HG02973 (cell line): ENCODE measurements around the gene EIPR1.
"Not testable (repeated sequence)": the region's sequence is repeated elsewhere in the genome, so short reads cannot be mapped to it uniquely, and the experiment has no call there.

ENCODE experiments used
- ATAC-seq: cut with Tn5 transposase; IDR thresholded peaks from one replicate; pipeline ENCODE4 v1.9.1; 2021; ENCODE audit warnings: moderate library complexity; ENCODE audit not compliant: unreplicated experiment

EIPR1 gene

GRCh38 chr2:3403587-3404334, 26.1 kb upstream of the EIPR1 start:
- peak; percentile 99 for ATAC-seq

- no peak for ATAC-seq
Observed at GRCh38 chr2:3399829-3400228, 22.2 kb upstream of the EIPR1 start.

- no peak for ATAC-seq
Observed at GRCh38 chr2:3399381-3399780, 21.8 kb upstream of the EIPR1 start.

- no peak for ATAC-seq
Observed at GRCh38 chr2:3398857-3399256, 21.2 kb upstream of the EIPR1 start.

DNA sequence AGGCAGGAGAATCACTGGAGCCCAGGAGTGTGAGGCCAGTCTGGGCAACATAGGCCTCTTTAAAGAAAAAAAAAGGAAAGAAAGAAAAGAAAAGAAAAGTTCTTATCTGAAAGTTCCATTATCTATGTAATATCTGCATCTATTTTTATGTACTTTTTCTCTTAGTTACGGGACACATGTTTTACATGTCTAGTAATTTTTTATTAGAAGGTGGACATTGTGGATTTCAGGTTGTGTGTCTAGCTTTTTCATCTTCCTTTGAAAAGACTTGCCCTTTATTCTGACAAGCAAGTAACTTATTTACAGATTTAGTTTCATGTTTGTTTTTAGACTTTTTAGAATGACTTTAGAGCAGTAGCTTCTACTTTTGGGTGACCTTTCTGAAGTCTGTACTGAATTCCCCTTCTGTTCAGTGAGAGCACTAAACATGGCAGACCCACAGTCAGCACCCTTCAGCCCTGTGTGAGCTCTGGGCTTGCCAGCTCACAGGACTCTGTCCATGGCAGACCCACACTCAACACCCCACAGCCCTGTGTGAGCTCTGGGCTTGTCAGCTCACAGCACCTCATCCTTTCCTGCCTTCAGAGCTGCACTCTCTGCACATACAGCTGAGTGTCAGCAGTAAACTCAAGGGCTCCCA, 19.4 kb upstream of the EIPR1 start:
- peak; percentile 72 for ATAC-seq

DNA sequence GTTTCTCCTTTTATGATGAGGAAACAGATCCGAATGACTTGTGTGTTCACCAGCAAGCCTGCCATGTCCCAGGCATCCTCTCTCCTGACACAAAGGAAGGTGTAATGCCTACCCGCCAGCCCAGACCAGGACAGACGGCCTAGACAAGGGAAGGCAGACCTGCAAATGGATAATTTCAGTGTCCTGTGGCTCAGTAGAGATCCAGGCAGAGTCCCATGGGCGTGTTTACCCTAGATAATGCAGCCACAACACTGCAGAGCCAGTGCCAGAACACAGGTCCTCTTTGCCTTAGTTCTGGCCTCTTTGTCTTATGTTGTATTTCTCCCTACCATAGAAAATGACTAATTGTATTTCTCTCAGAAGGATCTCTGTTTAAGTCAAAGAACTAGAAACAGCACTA, 14.6 kb upstream of the EIPR1 start:
- no peak for ATAC-seq

DNA sequence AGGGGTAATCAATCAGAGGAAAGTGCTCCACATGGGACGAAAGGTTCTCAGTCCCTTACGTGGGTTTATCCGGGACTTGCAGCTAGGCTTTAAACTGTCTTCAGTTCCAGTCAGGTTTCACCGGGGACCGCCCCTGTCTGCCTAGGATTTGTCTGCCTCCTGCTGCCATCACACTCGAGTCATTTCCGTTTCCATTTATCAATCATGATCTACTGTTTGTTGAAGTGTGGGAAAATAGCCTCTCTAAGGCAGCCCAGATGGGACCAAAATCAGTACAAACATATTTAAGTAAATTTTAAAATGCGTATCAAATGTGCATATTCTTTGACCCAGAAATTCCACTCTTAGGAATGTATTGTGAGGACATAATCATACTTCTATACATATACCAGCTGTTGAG, 12.4 kb upstream of the EIPR1 start:
- ATAC-seq = no peak

- ATAC-seq = no peak
Observed at GRCh38 chr2:3389193-3389592, 11.6 kb upstream of the EIPR1 start.

GRCh38 chr2:3388412-3388738, 10.8 kb upstream of the EIPR1 start:
- ATAC-seq = no peak

GRCh38 chr2:3387644-3388411, 10.2 kb upstream of the EIPR1 start:
- ATAC-seq = no peak

DNA sequence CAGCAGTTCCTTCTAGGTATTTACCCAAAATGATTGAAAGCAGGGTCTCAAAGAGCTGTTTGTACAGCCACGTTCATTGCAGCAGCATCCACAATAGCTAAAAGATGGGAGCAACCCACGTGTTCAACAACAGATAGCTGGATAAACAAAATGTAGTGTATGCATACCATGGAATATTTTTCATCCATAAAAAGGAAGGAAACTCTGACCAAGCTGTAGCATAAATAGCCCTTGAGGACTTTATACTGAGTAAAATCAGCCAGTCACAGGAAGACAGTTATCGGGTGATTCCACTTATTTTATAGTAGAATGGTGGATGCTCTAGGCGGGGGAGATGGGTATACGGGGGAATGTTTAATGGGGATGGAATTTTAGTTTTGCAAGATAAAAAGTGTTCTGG, 9.4 kb upstream of the EIPR1 start:
- ATAC-seq = no peak

GRCh38 chr2:3386448-3386958, 8.9 kb upstream of the EIPR1 start:
- ATAC-seq = no peak

DNA sequence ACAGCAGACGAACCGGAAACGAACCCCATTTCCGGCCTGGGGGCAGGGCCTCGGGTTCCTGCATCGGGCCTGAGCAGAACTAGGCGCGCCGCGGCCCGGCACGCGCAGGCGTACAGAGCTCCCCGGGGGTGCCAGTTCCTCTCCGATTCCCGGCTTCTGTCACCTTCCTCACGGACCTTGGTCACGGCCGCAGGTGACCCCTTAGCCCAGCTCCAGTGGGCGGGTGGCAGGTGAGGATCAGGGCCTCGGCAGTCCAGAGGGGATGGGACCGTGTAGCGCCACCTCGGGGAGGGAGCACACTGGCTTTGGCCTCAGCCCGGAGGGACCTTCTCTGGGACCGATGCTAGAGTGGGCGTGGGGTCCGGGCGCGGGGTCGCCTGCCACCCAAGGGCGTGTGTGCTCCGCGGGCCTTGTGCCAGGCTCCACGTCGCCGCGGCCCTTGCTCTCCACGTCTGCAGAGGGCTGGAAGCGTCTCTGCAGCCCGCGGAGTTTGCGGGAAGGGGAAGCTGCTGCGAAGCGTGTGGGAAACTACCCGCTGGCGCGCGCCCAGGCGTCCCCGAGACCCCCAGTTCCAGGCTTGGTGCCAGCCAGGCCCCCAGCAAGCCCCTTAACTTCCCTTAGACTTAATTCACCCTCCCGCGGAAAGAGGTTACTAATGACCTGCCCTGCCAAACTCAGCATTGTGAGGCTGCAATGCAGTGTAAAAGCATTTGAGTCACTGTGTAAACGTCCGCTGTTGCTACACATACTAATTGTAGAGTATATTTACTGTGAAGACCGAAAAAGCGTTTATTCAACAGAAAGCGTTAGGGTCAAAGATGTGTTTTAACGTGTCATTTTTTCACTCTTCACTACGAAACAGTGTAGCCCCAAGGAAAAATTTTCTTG, 2.3 kb upstream of the EIPR1 start, which contains the start of gene TRAPPC12:
Gene TRAPPC12, plus strand, starts transcription at position 48 of the 888 bp plus-strand sequence. CDS start 7,930 bp downstream, outside the sequence.
- peak; percentile 63 for ATAC-seq

DNA sequence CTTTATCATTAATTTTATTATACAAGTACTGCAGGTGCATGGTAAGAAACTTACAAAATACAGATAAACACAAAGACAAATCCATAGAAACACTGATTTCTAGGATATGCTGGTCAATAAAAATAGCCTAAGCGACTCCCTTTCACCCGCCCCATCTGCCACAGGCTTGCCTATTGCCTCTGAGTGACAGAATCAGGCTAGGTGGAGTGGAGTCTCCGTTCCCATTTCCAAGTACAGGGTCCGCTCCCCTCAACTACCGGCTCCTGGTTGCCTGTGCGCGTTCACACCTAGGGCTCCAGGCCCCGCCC, 1.7 kb upstream of the EIPR1 start:
- no peak for ATAC-seq

DNA sequence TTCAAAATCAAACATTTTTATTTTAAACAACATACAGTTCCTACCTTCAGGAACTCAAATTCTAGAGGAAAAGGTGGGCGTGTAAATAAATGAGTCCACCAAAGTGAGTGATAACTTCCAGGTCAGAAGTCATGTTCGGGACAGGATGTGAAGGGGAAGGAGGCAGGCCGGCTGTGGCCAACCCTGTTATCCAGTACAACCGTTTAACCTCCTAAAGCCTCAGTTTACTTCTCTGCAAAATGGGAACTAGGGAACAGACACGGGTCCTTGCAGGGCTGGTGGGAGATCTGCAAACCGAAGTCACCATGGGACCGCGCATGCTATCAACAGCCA, 373 bp downstream of the EIPR1 start:
- peak; percentile 22 for ATAC-seq

DNA sequence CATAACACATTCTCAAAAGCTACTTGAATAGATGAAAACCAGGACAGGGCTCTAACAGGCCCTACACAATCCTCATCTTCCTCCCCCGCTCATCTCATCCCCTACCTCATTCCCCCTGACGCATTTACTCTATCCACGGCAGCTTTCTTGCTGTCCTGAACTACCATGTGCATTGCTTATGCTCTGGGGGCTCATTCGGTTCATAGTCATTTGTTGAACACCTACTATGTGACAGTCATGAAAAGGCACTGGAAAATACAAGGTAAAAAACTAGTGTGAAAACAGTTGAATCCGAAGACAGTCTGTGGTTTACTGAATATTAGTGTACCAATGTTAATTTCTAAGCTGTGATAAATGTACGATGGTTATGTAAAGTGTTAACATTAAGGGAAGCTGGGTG, 797 bp downstream of the EIPR1 start:
- no peak for ATAC-seq

GRCh38 chr2:3369340-3370181, 8.1 kb downstream of the EIPR1 start:
- ATAC-seq = not testable (repeated sequence)

- ATAC-seq = no peak
Observed at GRCh38 chr2:3368261-3368722, 9.3 kb downstream of the EIPR1 start.

DNA sequence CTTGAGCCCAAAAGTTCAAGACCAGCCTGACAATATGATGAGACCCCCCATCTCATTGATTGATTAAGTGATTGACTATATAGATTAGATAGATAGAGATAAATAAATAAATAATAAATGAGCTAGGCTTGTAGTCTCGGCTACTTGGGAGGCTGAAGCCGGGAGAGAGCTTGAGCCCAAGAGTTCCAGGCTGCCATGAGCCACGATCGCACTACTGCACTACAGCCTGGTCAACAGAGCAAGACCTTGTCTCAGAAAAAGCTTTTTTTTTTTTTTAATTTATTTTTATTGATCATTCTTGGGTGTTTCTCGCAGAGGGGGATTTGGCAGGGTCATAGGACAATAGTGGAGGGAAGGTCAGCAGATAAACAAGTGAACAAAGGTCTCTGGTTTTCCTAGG, 12.4 kb downstream of the EIPR1 start:
- ATAC-seq = no peak
